NB4 (cell line): Measurements from ENCODE around the gene SLC41A3.

Experiments
- DNase-seq: peaks from one replicate; pipeline ENCODE4 v3.0.0; 2010; ENCODE audit warnings: low read depth
- H3K4me3 ChIP-seq: one replicate; pipeline ENCODE4 v1.5.1; 2011; ENCODE audit warnings: mild to moderate bottlenecking, low read depth, low read length, moderate library complexity
- MYC ChIP-seq: IDR thresholded peaks from 2 replicates; pipeline ENCODE4 v1.6.1; 2011; ENCODE audit warnings: low read depth, low read length
- POLR2A ChIP-seq: IDR thresholded peaks from 2 replicates; pipeline ENCODE4 v1.6.1; 2011; ENCODE audit warnings: mild to moderate bottlenecking; ENCODE audit not compliant: insufficient read length; ENCODE audit errors: extremely low read depth
- TF ChIP-seq, protein P1 (sequence below): IDR thresholded peaks from 2 replicates; pipeline ENCODE4 v1.6.1; 2011; ENCODE audit warnings: low read depth, low read length
- TF ChIP-seq, protein P2 (sequence below): IDR thresholded peaks from one replicate; pipeline ENCODE4 v1.5.1; 2012; ENCODE audit warnings: low read depth, low read length

SLC41A3 gene

DNA sequence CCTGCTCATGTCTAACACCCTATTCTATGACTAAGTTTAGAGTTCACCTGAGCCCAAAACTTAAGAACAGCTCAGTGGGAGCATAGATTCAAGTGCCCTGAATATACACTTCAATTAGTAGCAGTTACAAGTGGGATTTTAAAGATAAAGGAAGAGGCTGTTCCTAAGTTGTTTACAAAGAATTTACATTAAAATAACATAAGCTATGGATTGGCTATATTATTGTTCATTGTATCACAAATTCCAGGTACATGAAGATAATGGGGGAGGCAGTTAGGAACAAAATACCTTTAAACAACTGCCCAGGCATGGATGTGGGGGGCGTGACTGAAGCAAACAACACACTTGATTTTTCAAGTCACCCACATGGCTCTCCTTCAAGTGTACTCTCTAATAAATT lies 62.2 kb downstream of the SLC41A3 start:
- H3K4me3 ChIP-seq: no peak overlapping the region
- TF ChIP-seq POLR2A: no peak
- TF ChIP-seq, protein P1, sequence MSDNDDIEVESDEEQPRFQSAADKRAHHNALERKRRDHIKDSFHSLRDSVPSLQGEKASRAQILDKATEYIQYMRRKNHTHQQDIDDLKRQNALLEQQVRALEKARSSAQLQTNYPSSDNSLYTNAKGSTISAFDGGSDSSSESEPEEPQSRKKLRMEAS: no peak
- TF ChIP-seq, protein P2, sequence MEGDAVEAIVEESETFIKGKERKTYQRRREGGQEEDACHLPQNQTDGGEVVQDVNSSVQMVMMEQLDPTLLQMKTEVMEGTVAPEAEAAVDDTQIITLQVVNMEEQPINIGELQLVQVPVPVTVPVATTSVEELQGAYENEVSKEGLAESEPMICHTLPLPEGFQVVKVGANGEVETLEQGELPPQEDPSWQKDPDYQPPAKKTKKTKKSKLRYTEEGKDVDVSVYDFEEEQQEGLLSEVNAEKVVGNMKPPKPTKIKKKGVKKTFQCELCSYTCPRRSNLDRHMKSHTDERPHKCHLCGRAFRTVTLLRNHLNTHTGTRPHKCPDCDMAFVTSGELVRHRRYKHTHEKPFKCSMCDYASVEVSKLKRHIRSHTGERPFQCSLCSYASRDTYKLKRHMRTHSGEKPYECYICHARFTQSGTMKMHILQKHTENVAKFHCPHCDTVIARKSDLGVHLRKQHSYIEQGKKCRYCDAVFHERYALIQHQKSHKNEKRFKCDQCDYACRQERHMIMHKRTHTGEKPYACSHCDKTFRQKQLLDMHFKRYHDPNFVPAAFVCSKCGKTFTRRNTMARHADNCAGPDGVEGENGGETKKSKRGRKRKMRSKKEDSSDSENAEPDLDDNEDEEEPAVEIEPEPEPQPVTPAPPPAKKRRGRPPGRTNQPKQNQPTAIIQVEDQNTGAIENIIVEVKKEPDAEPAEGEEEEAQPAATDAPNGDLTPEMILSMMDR: no peak
- no peak for DNase-seq

DNA sequence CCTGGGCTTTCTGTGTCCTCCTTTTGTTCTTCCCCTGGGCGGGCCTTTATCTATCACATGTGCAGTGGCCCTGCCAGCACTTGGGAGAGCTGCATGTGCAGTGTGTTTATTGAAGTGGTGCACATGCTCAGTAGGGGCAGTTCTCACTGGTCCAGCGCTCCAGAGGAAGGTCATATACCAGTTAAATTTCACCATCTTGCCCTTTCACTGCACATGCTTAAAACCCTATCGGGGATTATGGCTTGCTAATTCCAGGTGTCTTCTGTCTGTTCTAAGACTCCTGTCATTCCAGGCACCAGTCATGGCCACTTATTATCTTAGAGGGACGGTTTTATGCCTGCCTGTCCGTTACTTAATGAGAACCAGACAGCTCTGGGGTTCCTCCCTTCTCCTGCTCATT lies 62.7 kb downstream of the SLC41A3 start:
- TF ChIP-seq POLR2A (no peak), MYC (no peak)
- TF ChIP-seq, protein P1: no peak
- TF ChIP-seq, protein P2: no peak
- no peak for DNase-seq
- no peak overlapping the region for H3K4me3 ChIP-seq

DNA sequence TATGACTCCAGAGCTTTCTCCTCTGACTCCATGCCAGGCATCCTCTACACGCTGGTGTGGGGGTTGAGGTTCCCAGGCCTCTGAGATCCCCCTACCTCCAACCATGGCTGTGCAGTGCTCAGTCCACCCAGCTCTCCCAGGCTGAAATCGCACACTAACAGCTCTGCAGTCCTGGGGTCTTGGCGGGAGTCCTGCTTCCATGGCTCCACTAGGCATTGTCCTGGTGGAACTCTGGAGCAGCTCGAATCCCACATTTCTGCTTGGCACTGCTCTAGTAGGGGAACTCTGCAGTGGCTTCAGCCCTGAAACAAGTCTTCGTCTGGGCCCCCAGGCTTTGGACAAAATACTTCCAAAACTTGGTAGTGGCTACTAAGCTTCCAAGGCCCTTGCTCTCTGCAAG lies 64.2 kb downstream of the SLC41A3 start:
- no peak overlapping the region for H3K4me3 ChIP-seq
- TF ChIP-seq, protein P1: no peak
- TF ChIP-seq, protein P2: no peak
- TF ChIP-seq POLR2A (no peak), MYC (no peak)
- DNase-seq: no peak

DNA sequence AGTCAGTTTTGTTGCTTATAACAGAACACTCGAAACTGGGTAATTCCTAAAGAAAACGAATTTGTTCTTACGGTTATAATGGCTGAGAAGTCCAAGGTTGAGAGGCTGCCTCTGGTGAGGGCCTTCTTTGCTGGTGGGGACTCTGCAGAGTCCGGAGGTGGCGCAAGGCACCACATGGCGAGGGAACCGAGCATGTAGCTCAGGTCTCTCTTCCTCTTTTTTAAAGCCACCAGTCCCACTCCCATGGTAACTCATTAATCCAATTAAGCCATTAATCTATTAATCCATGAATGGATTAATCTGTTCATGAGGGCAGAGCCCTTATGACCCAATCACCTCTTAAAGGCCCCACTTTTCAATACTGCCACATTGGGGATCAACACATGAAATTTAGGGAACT lies 64.9 kb downstream of the SLC41A3 start:
- DNase-seq: peak; percentile 39
- H3K4me3 ChIP-seq: no peak overlapping the region
- TF ChIP-seq MYC: no peak

DNA sequence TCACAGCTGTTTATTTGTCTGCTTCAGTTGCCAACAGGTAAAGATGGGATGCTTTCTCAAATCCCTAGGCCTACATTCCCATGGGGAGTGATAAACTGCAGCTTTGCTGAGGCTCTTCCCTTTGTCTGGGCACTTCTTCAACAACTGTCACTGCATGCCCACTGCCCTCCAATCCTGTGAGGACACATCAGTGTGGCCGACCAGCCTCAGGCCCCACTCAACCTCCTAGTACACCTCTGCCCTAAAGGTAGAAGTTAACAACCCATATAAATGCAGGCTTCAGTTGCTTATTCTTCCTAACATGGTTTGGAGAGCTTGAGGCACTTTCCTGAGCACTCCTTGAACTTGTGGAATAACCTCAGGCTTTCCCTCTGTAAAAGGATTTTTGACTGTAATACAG lies 65.4 kb downstream of the SLC41A3 start:
- no peak for DNase-seq
- no peak overlapping the region for H3K4me3 ChIP-seq
- TF ChIP-seq MYC: no peak
- TF ChIP-seq, protein P2: no peak
- TF ChIP-seq, protein P1: no peak
- no peak for TF ChIP-seq POLR2A

DNA sequence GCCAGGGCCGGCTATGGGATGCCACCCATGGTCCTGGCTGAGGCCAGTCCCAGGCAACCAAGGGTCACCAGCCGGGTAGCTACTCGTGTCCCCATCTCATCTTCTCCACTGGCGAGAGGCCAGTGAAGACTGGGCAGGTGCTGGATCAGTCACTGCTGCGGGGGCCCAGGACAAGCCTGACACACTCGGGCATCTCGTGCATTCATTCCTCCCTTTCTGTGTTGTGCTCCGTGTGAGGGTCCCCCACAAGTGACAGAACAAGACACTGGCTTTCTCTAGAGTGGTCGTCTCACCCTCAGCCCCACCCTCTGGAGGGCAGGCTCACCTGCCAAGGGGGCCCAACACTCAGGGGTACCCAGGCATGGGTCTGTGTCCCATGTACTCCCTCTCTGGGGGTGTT lies 66.6 kb downstream of the SLC41A3 start:
- DNase-seq: no peak
- TF ChIP-seq, protein P1: no peak
- TF ChIP-seq, protein P2: no peak
- TF ChIP-seq MYC (no peak), POLR2A (no peak)

More for the DNA sequence above, 66.6 kb downstream of the SLC41A3 start:
- no peak overlapping the region for H3K4me3 ChIP-seq
